Colonic mucosa (tissue), 4 donors: ENCODE measurements around the gene PXMP2. TPM values are rescaled to one million over a fixed set of nuclear protein-coding genes. Genes with fewer than 3 reads are reported as not detected.

Source experiments
- DNase-seq: peaks from one replicate; pipeline ENCODE4 v3.0.0-alpha.2; 2020
- H3K27ac ChIP-seq: fragments of 200-600 bp; one replicate; pipeline ENCODE4 v1.8.0; 2021
- H3K27me3 ChIP-seq: fragments of 200-600 bp; one replicate; pipeline ENCODE4 v1.8.0; 2021
- H3K36me3 ChIP-seq: fragments of 200-600 bp; one replicate; pipeline ENCODE4 v1.8.0; 2021
- H3K4me1 ChIP-seq: fragments of 200-600 bp; one replicate; pipeline ENCODE4 v1.8.0; 2021; ENCODE audit warnings: mild to moderate bottlenecking
- H3K4me3 ChIP-seq: fragments of 200-600 bp; one replicate; pipeline ENCODE4 v1.8.0; 2021
- H3K9ac ChIP-seq, 2 donors: one replicate each; pipeline ENCODE4 v1.7.0; 2013; ENCODE audit warnings: control low read depth in 2 of 2, low read depth in 2 of 2, low read length in 2 of 2
- H3K9me3 ChIP-seq: fragments of 200-600 bp; one replicate; pipeline ENCODE4 v1.8.0; 2021
- intact Hi-C: fragments of 100-400 bp; cut with DNase I; formaldehyde crosslinking; loops from one replicate; pipeline ENCODE4 v1.14.1; 2022
- total RNA-seq, 2 donors: library from RNA; stranded (reverse); fragmentation: NEBNext Ultra II Directional in 1 of 2; extraction: Animal tissue kit (Norgen Biotek cat#: 25700) in 1 of 2; gene quantifications; one replicate each; pipeline ENCODE4 v1.2.1, GENCODE V29; 2021
- TF ChIP-seq, protein P1 (sequence below): fragments of 200-600 bp; IDR thresholded peaks from one replicate; pipeline ENCODE4 v1.8.0; 2022; ENCODE audit warnings: antibody characterized with exemption, mild to moderate bottlenecking
- donor health status: healthy.
- donor health status: DM: no; HTN: no; CAD: no.
- donor health status: DM: no; HTN: no; CAD: no.

Gene PXMP2
- total RNA-seq, 2 donors from 2014 or later = 64.1 to 82.7 TPM

DNA sequence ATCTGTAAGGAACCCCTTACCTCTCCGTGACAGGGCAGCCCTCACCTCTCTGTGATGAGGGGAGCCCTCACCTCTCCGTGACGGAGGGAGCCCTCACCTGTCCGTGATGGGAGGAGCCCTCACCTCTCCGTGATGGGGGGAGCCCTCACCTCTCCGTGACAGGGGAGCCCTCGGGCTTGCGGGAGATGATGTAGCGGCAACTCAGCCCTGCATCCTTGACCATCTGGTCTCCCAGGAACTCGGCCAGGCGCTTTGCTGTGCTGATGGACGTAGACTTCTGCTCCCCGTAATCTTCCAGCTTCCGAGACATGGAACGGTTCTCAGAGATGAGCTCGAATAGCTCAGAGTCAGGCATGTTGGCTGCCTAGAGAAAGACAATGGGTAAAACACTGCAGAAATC lies 28.2 kb upstream of the PXMP2 start:
- TF ChIP-seq, protein P1, sequence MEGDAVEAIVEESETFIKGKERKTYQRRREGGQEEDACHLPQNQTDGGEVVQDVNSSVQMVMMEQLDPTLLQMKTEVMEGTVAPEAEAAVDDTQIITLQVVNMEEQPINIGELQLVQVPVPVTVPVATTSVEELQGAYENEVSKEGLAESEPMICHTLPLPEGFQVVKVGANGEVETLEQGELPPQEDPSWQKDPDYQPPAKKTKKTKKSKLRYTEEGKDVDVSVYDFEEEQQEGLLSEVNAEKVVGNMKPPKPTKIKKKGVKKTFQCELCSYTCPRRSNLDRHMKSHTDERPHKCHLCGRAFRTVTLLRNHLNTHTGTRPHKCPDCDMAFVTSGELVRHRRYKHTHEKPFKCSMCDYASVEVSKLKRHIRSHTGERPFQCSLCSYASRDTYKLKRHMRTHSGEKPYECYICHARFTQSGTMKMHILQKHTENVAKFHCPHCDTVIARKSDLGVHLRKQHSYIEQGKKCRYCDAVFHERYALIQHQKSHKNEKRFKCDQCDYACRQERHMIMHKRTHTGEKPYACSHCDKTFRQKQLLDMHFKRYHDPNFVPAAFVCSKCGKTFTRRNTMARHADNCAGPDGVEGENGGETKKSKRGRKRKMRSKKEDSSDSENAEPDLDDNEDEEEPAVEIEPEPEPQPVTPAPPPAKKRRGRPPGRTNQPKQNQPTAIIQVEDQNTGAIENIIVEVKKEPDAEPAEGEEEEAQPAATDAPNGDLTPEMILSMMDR = no peak
- Histone ChIP-seq H3K36me3 (no peaks in the 10 kb centered on the region), H3K9me3 (no peaks in the 10 kb centered on the region), H3K4me3 (no peak overlapping the region), H3K27ac (no peak overlapping the region), H3K27me3 (no peaks in the 10 kb centered on the region), H3K9ac (no peak overlapping the region), H3K4me1 (no peaks in the 10 kb centered on the region)
- intact Hi-C loops = no loop called here
- DNase-seq = no peak

DNA sequence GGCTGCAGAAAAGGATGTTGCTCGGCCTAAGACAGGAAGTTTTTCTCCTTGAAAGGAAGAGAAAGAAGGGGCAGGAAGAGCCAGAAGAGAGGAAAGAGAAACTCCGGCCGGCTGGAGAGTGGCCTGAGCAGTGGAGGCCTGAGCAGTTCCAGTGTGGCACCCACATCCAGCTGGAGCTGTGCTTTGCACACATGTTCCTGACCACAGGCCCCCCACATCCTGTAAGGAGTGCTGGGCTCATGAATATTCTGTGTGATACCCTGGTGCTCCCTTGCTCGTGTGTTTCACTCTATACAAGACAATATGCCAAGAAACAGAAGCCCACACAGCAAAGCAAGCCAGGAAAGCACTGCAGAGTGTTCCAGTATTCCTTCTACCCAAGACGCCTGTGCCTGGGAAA lies 27.3 kb upstream of the PXMP2 start:
- intact Hi-C loops = no loop called here
- TF ChIP-seq, protein P1 = no peak
- no peaks in the 10 kb centered on the region for H3K9me3 ChIP-seq
- H3K4me1 ChIP-seq = no peaks in the 10 kb centered on the region
- H3K4me3 ChIP-seq = no peak overlapping the region
- no peak overlapping the region for H3K27ac ChIP-seq
- no peaks in the 10 kb centered on the region for H3K36me3 ChIP-seq
- no peak overlapping the region for H3K9ac ChIP-seq
- H3K27me3 ChIP-seq = no peaks in the 10 kb centered on the region
- DNase-seq = no peak

DNA sequence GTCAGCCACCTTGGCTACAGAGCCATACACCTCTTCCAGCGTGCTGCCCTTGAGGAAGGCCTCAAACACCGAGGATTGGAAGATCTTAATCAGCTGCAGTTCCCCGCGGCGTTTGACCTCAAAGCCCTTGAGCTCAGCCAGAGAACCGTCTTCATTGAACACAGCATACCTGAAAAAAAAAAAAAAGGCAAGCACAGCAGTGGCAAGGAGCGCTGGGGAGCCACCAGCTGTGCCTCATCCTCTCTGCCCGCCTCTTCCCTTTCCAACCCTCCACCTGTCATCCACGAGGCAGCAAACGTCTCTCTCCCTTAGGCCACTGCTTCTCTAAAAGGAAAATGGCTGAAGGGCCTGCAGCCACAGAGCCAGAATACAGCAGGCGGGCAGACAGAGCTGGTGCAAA lies 26.4 kb upstream of the PXMP2 start:
- Histone ChIP-seq H3K27ac (no peak overlapping the region), H3K27me3 (no peaks in the 10 kb centered on the region), H3K4me1 (no peaks in the 10 kb centered on the region), H3K36me3 (no peaks in the 10 kb centered on the region), H3K4me3 (no peak overlapping the region), H3K9me3 (no peaks in the 10 kb centered on the region), H3K9ac (no peak overlapping the region)
- intact Hi-C loops = no loop called here
- TF ChIP-seq, protein P1 = no peak
- no peak for DNase-seq

DNA sequence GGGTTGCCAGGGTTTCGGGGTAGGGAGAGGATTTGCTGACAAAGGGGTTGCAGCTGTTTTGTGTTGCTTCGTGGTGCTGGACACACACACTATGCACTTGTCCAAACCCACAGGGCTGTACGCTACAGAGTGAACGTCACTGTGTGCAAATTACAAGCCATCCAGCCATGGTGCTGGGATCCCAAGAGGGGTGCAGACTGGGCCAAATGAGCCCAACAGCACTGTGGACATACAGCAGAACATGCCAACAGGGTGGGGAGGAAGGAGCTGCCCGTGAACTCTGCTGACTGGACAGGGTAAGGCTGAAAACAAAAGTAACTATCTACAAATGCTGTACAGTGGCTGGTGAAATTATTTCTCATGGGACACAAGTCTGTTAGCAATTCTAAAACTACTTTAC lies 25.4 kb upstream of the PXMP2 start:
- Histone ChIP-seq H3K4me1 (no peaks in the 10 kb centered on the region), H3K9me3 (no peaks in the 10 kb centered on the region), H3K36me3 (no peaks in the 10 kb centered on the region), H3K9ac (no peak overlapping the region), H3K27me3 (no peaks in the 10 kb centered on the region), H3K4me3 (no peak overlapping the region), H3K27ac (no peak overlapping the region)
- no peak for DNase-seq
- intact Hi-C loops = no loop called here
- TF ChIP-seq, protein P1 = no peak

DNA sequence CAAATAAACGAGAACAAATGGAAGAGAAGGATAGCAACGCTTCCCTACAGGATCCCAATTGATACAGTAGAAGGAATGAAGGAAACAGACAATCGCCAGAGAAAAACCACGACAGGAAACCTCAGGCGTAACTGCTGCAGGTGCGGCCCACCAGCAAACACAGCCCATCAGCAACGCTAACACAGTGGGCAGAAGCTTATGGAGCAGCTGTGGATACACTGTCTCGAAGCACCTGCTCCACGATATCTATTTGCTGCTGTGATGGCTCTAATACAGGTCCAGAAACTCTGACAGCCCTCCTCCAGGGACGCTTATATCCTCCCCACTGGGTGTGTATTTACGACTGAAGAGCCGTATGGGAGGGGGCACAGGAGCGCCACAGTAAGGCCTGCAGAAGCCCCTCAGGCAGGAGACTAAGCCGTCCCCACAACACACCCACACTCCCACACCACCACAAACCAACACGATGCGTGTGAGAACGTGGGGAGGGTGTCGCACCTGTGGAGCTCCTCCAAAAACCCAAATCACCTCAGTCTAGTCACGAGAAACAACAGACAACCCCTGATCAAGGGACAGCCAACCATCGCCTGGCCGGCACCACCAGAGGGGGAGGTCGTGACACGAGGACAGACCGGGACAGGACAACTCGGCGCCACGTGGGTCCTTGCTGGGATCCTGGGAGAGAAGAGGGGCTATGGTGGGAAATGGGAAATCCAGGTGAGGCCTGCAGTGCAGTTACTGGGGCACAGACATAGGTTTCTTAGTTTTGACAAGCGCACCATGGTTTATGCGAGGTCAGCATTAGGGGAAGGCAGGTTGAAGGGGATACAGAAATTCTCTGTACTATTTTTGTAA lies 24.3 kb upstream of the PXMP2 start:
- Histone ChIP-seq H3K27me3 (no peaks in the 10 kb centered on the region), H3K27ac (no peak overlapping the region), H3K36me3 (peaks cover 4% of the 10 kb centered on the region), H3K4me1 (no peaks in the 10 kb centered on the region), H3K9ac (no peak overlapping the region), H3K9me3 (no peaks in the 10 kb centered on the region), H3K4me3 (no peak overlapping the region)
- intact Hi-C loops = no loop called here
- TF ChIP-seq, protein P1 = no peak
- DNase-seq = no peak
